ENCODE data around the gene NFXL1. TPM values are rescaled to one million over a fixed set of nuclear protein-coding genes. Genes with fewer than 3 reads are reported as not detected.

The NFXL1 gene
- total and polyA plus RNA-seq, 9 donors: 5.8 to 15.7 (median 13.6) TPM

DNA sequence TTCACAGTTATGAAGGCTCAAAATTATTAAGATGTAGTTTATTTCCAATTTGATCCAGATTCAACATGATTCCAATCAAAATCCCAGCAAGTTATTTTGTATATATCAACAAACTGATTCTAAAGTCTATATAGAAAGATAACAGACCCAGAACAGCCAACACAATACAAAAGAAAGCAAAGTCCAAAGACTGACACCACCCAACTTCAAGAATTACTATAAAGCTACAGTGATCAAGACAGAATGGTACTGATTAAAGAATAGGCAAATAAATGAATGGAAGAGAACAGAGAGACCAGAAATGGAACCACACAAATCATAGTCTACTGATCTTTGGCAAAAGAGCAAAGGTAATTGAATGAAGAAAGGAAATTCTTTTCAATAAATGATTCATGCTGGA lies 34.9 kb downstream of the NFXL1 start:
- H3K4me1 ChIP-seq (ENCODE audit: insufficient read depth): no peaks in the 10 kb centered on the region
- no peak overlapping the region for H3K4me3 ChIP-seq
- DNase-seq: no peak
- intact Hi-C loops (cut with DNase I): no loop called here
- no peak overlapping the region for H3K27ac ChIP-seq
- no peak for TF ChIP-seq POLR2A (IDR thresholded peaks at IDR 0.05)
- TF ChIP-seq EP300 (IDR thresholded peaks at IDR 0.05): no peak
- TF ChIP-seq, protein P1, sequence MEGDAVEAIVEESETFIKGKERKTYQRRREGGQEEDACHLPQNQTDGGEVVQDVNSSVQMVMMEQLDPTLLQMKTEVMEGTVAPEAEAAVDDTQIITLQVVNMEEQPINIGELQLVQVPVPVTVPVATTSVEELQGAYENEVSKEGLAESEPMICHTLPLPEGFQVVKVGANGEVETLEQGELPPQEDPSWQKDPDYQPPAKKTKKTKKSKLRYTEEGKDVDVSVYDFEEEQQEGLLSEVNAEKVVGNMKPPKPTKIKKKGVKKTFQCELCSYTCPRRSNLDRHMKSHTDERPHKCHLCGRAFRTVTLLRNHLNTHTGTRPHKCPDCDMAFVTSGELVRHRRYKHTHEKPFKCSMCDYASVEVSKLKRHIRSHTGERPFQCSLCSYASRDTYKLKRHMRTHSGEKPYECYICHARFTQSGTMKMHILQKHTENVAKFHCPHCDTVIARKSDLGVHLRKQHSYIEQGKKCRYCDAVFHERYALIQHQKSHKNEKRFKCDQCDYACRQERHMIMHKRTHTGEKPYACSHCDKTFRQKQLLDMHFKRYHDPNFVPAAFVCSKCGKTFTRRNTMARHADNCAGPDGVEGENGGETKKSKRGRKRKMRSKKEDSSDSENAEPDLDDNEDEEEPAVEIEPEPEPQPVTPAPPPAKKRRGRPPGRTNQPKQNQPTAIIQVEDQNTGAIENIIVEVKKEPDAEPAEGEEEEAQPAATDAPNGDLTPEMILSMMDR (IDR thresholded peaks at IDR 0.05): no peak
- no peaks in the 10 kb centered on the region for H3K36me3 ChIP-seq
- H3K9me3 ChIP-seq: no peaks in the 10 kb centered on the region
- no peaks in the 10 kb centered on the region for H3K27me3 ChIP-seq

DNA sequence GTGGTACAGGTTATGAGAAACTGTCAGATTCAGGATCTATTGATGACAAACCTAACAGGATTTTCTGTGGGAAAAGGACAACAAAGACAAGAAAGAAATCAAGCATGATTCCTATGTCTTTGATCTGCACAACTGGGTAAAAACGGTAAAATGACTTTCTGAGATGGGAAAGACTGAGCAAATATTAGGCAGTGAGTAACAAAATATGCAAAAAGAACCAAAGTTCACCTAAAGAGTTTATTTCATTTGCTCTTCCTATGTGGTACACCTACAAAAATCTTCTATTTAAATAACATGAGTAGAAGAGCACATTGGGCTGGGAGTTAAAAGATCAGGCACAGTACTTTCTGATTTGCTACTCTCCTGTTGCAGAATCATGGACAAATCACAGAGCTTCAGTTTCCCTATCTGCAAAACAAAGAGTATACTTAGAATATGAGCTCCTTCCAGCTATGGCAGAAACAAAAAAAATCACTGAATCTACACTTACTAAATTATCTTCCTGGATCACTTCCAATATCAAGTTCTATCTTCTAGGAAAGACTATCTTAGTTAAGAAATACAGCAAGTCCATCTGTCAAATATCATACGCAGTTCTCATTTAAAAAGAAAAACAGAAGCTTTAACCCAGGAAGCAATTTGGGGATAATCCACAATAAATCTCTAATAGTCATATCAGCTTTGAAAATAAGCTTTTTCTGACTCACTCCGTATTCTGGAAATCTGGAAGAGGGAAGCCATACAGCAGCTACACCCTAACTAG lies 37.4 kb downstream of the NFXL1 start:
- intact Hi-C loops (cut with DNase I): no loop called here
- 86 to 90% (median 89%) methylated on average over 3 of the region's 3 CpGs for WGBS, 3 donors
- no peak for DNase-seq
- Histone ChIP-seq H3K36me3 (no peaks in the 10 kb centered on the region), H3K4me3 (no peak overlapping the region), H3K27me3 (no peaks in the 10 kb centered on the region), H3K27ac (no peak overlapping the region), H3K4me1 (ENCODE audit: insufficient read depth) (no peaks in the 10 kb centered on the region), H3K9me3 (peaks cover 0 to 9% of the 10 kb centered on the region in 2 donors)
- no peak for TF ChIP-seq EP300 (IDR thresholded peaks at IDR 0.05)
- no peak for TF ChIP-seq POLR2A (IDR thresholded peaks at IDR 0.05)
- TF ChIP-seq, protein P1 (IDR thresholded peaks at IDR 0.05): no peak

DNA sequence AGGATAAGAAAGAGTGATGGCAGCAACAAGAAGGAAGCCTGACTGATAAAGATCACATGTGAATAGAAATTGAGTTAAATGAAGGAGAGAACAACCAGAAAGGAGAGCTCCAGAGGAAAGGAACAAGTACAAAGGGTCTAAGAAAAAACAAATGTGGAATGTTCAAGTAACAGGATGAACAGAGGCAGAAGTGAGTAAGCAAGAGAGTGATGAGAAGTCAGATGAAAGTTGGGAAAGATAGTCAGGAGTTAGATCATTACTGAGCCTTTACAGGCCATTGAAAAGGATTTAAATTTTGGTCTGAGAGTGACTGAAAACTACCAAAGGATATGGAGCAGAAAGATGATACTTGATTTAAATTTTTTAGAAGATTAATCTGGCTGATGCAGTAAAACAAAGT lies 38.1 kb downstream of the NFXL1 start:
- Histone ChIP-seq H3K4me1 (ENCODE audit: insufficient read depth) (no peaks in the 10 kb centered on the region), H3K4me3 (no peak overlapping the region), H3K9me3 (peaks cover 0 to 9% of the 10 kb centered on the region in 2 donors), H3K36me3 (no peaks in the 10 kb centered on the region), H3K27ac (no peak overlapping the region), H3K27me3 (no peaks in the 10 kb centered on the region)
- no peak for DNase-seq
- TF ChIP-seq POLR2A (IDR thresholded peaks at IDR 0.05) (no peak), EP300 (IDR thresholded peaks at IDR 0.05) (no peak)
- TF ChIP-seq, protein P1 (IDR thresholded peaks at IDR 0.05): no peak
- intact Hi-C loops (cut with DNase I): no loop called here

DNA sequence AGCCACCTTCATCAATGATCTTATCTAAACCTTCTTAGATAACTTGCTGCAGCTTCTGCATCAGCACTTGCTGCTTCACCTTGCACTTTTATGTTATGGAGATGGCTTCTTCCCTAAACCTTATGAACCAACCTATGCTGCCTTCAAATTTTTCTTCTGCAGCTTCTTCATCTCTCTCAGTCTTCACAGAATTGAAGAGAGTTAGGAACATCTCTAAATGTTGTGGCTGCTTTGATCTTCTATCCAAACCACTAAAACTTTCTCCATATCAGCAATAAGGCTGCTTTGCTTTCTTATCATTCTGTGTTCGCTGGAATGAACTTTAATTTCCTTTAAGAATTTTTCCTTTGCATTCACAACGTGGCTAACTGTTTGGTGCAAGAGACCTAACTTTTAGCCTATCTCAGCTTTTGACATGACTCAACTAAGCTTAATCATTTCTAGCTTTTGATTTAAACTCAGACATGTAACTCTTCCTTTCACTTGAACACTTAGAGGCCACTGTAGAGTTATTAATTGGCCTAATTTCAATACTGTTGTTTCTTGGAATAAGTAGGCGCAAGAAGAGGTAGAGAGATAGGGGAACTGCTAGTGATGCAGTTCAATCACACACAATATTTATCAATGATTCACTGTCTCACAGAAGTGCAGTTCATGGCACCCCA lies 40.4 kb downstream of the NFXL1 start:
- no peak overlapping the region for H3K4me3 ChIP-seq
- H3K4me1 ChIP-seq (ENCODE audit: insufficient read depth): no peaks in the 10 kb centered on the region
- no peak overlapping the region for H3K27ac ChIP-seq
- H3K36me3 ChIP-seq: no peaks in the 10 kb centered on the region
- 88 to 95% (median 93%) methylated on average over 3 of the region's 3 CpGs for WGBS, 3 donors
- DNase-seq: no peak
- H3K27me3 ChIP-seq: peaks cover 5% of the 10 kb centered on the region
- TF ChIP-seq, protein P1 (IDR thresholded peaks at IDR 0.05): no peak
- no peak for TF ChIP-seq EP300 (IDR thresholded peaks at IDR 0.05)
- no peak for TF ChIP-seq POLR2A (IDR thresholded peaks at IDR 0.05)
- H3K9me3 ChIP-seq: peaks cover 0 to 9% of the 10 kb centered on the region in 2 donors
- intact Hi-C loops (cut with DNase I): no loop called here
